ENCODE measurements around the gene ATAD1.

DNA sequence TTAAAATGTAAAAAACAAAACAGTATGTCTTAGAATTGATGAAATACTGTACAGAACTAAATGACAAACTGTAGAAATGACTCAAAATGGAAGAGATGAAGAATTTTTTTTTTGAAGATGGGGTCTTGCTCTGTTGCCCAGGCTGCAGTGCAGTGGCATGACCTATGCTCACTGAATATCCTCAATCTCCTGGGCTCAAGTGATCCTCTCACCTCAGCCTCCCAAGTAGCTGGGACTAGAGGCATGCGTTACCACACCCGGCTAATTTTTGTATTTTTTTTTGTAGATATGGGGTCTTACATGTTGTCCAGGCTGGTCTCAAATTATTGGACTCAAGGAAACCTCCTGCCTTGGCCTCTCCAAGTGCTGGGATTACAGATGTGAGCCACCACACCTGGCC lies 36.5 kb downstream of the ATAD1 start:
- TF ChIP-seq, protein P1, sequence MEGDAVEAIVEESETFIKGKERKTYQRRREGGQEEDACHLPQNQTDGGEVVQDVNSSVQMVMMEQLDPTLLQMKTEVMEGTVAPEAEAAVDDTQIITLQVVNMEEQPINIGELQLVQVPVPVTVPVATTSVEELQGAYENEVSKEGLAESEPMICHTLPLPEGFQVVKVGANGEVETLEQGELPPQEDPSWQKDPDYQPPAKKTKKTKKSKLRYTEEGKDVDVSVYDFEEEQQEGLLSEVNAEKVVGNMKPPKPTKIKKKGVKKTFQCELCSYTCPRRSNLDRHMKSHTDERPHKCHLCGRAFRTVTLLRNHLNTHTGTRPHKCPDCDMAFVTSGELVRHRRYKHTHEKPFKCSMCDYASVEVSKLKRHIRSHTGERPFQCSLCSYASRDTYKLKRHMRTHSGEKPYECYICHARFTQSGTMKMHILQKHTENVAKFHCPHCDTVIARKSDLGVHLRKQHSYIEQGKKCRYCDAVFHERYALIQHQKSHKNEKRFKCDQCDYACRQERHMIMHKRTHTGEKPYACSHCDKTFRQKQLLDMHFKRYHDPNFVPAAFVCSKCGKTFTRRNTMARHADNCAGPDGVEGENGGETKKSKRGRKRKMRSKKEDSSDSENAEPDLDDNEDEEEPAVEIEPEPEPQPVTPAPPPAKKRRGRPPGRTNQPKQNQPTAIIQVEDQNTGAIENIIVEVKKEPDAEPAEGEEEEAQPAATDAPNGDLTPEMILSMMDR (conservative IDR thresholded peaks at IDR 0.05; ENCODE audit: low read depth, low read length) = no peak
- TF ChIP-seq EZH2 (IDR thresholded peaks at IDR 0.05; ENCODE audit: low read length, unreplicated experiment) (no peak), EZH2phosphoT487 (IDR thresholded peaks at IDR 0.05; ENCODE audit: borderline replicate concordance, low read length) (no peak)

Measured in PC-3 (cell line).